ENCODE results near the gene RABGAP1.

RABGAP1 gene

GRCh38 chr9:123070198-123070597 lies 129.4 kb downstream of the RABGAP1 start:
- no peaks in the 10 kb centered on the region for H3K4me1 Mint-ChIP-seq
- H3K9me3 Mint-ChIP-seq, result no peaks in the 10 kb centered on the region
- DNase-seq (no peak), ATAC-seq (peak; percentile 72)
- no peak overlapping the region for H3K4me3 Mint-ChIP-seq
- peak overlapping the region in 1 of 2 donors; percentile 65 for H3K27ac Mint-ChIP-seq
- no peaks in the 10 kb centered on the region for H3K27me3 Mint-ChIP-seq

- DNase-seq, result no peak
- no peak for ATAC-seq
- no peak overlapping the region for H3K4me3 Mint-ChIP-seq
- H3K9me3 Mint-ChIP-seq, result no peaks in the 10 kb centered on the region
- H3K4me1 Mint-ChIP-seq, result no peaks in the 10 kb centered on the region
- no peak overlapping the region for H3K27ac Mint-ChIP-seq
- H3K27me3 Mint-ChIP-seq, result no peaks in the 10 kb centered on the region
These were observed 131.7 kb downstream of the RABGAP1 start for GRCh38 chr9:123072407-123072995.

GRCh38 chr9:123073441-123073840 lies 132.6 kb downstream of the RABGAP1 start:
- H3K4me3 Mint-ChIP-seq, result no peak overlapping the region
- no peaks in the 10 kb centered on the region for H3K27me3 Mint-ChIP-seq
- no peak for ATAC-seq

GRCh38 chr9:123073991-123074422 lies 133.2 kb downstream of the RABGAP1 start:
- H3K4me1 Mint-ChIP-seq, result no peaks in the 10 kb centered on the region
- no peaks in the 10 kb centered on the region for H3K27me3 Mint-ChIP-seq
- no peak overlapping the region for H3K27ac Mint-ChIP-seq
- no peak overlapping the region for H3K4me3 Mint-ChIP-seq
- ATAC-seq (no peak), DNase-seq (no peak)
- H3K9me3 Mint-ChIP-seq, result no peaks in the 10 kb centered on the region

More at GRCh38 chr9:123073441-123073840, 132.6 kb downstream of the RABGAP1 start:
- Mint-ChIP-seq H3K4me1 (no peaks in the 10 kb centered on the region), H3K9me3 (no peaks in the 10 kb centered on the region), H3K27ac (no peak overlapping the region)
- DNase-seq, result no peak

- Mint-ChIP-seq H3K9me3 (no peaks in the 10 kb centered on the region), H3K27ac (no peak overlapping the region), H3K4me3 (no peak overlapping the region), H3K4me1 (no peaks in the 10 kb centered on the region), H3K27me3 (no peaks in the 10 kb centered on the region)
- ATAC-seq (no peak), DNase-seq (no peak)
These were observed 133.8 kb downstream of the RABGAP1 start for GRCh38 chr9:123074628-123075027.

GRCh38 chr9:123080444-123080843 lies 139.6 kb downstream of the RABGAP1 start:
- no peaks in the 10 kb centered on the region for H3K9me3 Mint-ChIP-seq
- H3K27me3 Mint-ChIP-seq, result no peaks in the 10 kb centered on the region
- ATAC-seq, result no peak
- H3K4me3 Mint-ChIP-seq, result no peak overlapping the region
- no peaks in the 10 kb centered on the region for H3K4me1 Mint-ChIP-seq
- no peak for DNase-seq
- no peak overlapping the region for H3K27ac Mint-ChIP-seq

- Mint-ChIP-seq H3K27ac (no peak overlapping the region), H3K4me1 (no peaks in the 10 kb centered on the region), H3K27me3 (no peaks in the 10 kb centered on the region), H3K4me3 (no peak overlapping the region), H3K9me3 (no peaks in the 10 kb centered on the region)
- DNase-seq (no peak), ATAC-seq (no peak)
These were observed 141.0 kb downstream of the RABGAP1 start for GRCh38 chr9:123081824-123082223.

- no peaks in the 10 kb centered on the region for H3K27me3 Mint-ChIP-seq
- DNase-seq (no peak), ATAC-seq (no peak)
- H3K9me3 Mint-ChIP-seq, result no peaks in the 10 kb centered on the region
- peak overlapping the region in 1 of 2 donors; percentile 17 for H3K27ac Mint-ChIP-seq
- no peaks in the 10 kb centered on the region for H3K4me1 Mint-ChIP-seq
- no peak overlapping the region for H3K4me3 Mint-ChIP-seq
These were observed 142.9 kb downstream of the RABGAP1 start for GRCh38 chr9:123083680-123084079.

GRCh38 chr9:123084256-123084655 lies 143.4 kb downstream of the RABGAP1 start:
- ATAC-seq, result no peak
- Mint-ChIP-seq H3K4me3 (no peak overlapping the region), H3K9me3 (no peaks in the 10 kb centered on the region), H3K27ac (no peak overlapping the region), H3K27me3 (no peaks in the 10 kb centered on the region), H3K4me1 (no peaks in the 10 kb centered on the region)
- no peak for DNase-seq

GRCh38 chr9:123085916-123086315 lies 145.1 kb downstream of the RABGAP1 start:
- Mint-ChIP-seq H3K27ac (peak overlapping the region in 1 of 2 donors; percentile 0), H3K27me3 (no peaks in the 10 kb centered on the region), H3K4me1 (no peaks in the 10 kb centered on the region), H3K4me3 (no peak overlapping the region), H3K9me3 (no peaks in the 10 kb centered on the region)
- no peak for DNase-seq
- no peak for ATAC-seq

- no peak overlapping the region for H3K27ac Mint-ChIP-seq
- ATAC-seq, result no peak
- no peaks in the 10 kb centered on the region for H3K27me3 Mint-ChIP-seq
These were observed 146.6 kb downstream of the RABGAP1 start for GRCh38 chr9:123087359-123087888.

GRCh38 chr9:123089040-123089439 lies 148.2 kb downstream of the RABGAP1 start:
- Mint-ChIP-seq H3K4me1 (no peaks in the 10 kb centered on the region), H3K27ac (no peak overlapping the region), H3K9me3 (no peaks in the 10 kb centered on the region), H3K4me3 (no peak overlapping the region), H3K27me3 (no peaks in the 10 kb centered on the region)
- ATAC-seq (no peak), DNase-seq (no peak)

More at GRCh38 chr9:123087359-123087888, 146.6 kb downstream of the RABGAP1 start:
- DNase-seq, result no peak
- Mint-ChIP-seq H3K4me1 (no peaks in the 10 kb centered on the region), H3K4me3 (no peak overlapping the region), H3K9me3 (no peaks in the 10 kb centered on the region)

GRCh38 chr9:123089790-123090189 lies 149.0 kb downstream of the RABGAP1 start:
- H3K9me3 Mint-ChIP-seq, result no peaks in the 10 kb centered on the region
- no peaks in the 10 kb centered on the region for H3K4me1 Mint-ChIP-seq
- no peaks in the 10 kb centered on the region for H3K27me3 Mint-ChIP-seq
- no peak overlapping the region for H3K4me3 Mint-ChIP-seq
- DNase-seq (no peak), ATAC-seq (no peak)
- no peak overlapping the region for H3K27ac Mint-ChIP-seq

GRCh38 chr9:123090198-123090896 lies 149.5 kb downstream of the RABGAP1 start:
- no peaks in the 10 kb centered on the region for H3K4me1 Mint-ChIP-seq
- no peak overlapping the region for H3K4me3 Mint-ChIP-seq
- no peak for DNase-seq
- H3K27ac Mint-ChIP-seq, result no peak overlapping the region
- no peak for ATAC-seq
- H3K27me3 Mint-ChIP-seq, result no peaks in the 10 kb centered on the region
- H3K9me3 Mint-ChIP-seq, result no peaks in the 10 kb centered on the region

- no peaks in the 10 kb centered on the region for H3K27me3 Mint-ChIP-seq
- H3K9me3 Mint-ChIP-seq, result no peaks in the 10 kb centered on the region
- H3K4me1 Mint-ChIP-seq, result no peaks in the 10 kb centered on the region
- H3K27ac Mint-ChIP-seq, result no peak overlapping the region
- H3K4me3 Mint-ChIP-seq, result no peak overlapping the region
- ATAC-seq, result no peak
- no peak for DNase-seq
These were observed 150.1 kb downstream of the RABGAP1 start for GRCh38 chr9:123090956-123091355.

GRCh38 chr9:123091459-123091858 lies 150.6 kb downstream of the RABGAP1 start:
- no peak overlapping the region for H3K4me3 Mint-ChIP-seq
- no peak overlapping the region for H3K27ac Mint-ChIP-seq
- no peaks in the 10 kb centered on the region for H3K9me3 Mint-ChIP-seq
- ATAC-seq (no peak), DNase-seq (no peak)
- no peaks in the 10 kb centered on the region for H3K4me1 Mint-ChIP-seq
- H3K27me3 Mint-ChIP-seq, result no peaks in the 10 kb centered on the region
